Embryonic facial prominence (tissue), 1 donor: ENCODE results near the gene HTR3E.
"Not testable (repeated sequence)": the region's sequence is repeated elsewhere in the genome, so short reads cannot be mapped to it uniquely, and the experiment has no call there.

Experiments used
- DNase-seq: peaks from one replicate; pipeline ENCODE4 v3.0.0-alpha.2; 2016; ENCODE audit errors: extremely low spot score

The HTR3E gene

DNA sequence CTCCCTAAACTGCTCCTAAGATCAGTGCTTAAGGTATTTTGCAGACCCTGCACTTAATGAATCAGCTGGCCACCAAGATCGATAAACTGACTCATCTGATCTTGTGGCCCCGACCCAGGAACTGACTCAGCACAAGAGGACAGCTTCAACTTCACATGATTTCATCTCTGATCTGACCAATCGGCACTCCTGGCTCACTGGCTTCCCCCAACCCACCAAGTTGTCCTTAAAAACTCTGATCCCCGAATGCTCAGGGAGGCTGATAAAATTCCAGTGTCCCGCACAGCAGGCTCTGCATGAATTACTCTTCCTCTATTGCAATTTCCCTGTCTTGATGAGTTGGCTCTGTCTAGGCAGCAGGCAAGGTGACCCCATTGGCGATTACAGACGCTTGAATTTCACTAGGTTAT lies 13.5 kb downstream of the HTR3E start:
- no peak for DNase-seq

DNA sequence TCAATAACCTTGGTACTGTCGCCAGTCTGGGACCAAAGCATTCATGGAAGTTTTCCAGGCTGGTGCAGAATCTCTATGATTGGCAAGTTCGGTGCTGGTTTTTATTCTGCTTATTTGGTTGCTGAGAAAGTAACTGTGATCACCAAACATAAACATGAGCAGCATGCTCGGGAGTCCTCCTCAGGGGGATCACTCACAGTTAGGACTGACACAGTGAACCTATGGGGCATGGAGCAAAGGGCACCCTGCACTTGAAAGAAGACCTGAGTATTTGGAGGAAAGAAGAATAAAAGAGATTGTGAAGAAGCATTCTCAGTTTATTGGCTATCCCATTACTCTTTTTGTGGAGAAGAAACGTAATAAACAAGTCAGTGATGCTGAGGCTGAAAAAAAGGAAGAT lies 19.2 kb downstream of the HTR3E start:
- DNase-seq = no peak

DNA sequence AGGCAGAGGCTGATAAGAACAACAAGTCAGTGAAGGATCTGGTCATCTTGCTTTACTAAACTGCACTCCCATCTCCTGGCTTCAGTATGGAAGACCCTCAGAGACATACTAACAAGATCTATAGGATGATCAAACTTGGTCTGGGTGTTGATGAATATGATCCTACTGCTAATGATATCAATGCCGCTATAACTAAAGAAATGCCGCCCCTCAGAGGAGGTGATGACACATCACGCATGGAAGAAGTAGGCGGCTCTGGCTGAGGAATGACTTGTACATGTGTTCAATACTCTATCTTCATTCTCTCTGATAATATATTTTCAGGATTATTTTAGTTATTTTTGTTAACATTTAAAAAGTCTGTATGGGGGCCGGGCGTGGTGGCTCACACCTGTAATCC lies 20.8 kb downstream of the HTR3E start:
- no peak for DNase-seq

DNA sequence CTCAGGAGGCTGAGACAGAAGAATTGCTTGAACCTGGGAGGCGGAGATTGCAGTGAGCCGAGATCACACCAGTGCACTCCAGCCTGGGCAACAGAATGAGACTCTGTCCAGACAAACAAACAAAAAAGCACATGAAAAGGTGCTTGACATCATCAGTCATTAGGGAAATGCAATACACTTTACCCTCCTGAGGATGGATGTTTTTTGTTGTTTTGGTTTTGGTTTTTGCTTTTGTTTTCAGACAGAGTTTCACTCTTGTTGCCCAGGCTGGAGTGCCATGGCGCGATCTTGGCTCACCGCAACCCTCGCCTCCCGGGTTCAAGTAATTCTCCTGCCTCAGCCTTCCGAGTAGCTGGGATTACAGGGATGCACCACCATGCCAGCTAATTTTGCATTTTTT lies 24.2 kb downstream of the HTR3E start:
- not testable (repeated sequence) for DNase-seq

DNA sequence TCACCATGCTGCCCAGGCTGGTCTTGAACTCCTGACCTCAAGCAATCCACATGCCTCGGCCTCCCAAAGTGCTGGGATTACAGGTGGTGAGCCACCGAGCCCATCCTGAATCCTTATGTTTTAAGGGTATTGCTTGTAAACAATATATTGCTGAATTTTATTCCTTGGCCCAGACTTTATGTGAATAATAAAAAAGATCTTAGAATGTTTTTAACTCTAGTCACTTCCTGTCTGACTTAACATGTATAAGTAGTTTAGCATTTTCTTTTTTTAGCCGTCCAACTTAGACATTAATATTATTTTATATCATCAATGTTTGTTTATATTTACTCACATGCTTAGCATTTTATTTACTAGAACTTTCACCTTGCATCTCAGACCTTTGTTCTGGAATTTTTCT lies 29.1 kb downstream of the HTR3E start:
- no peak for DNase-seq

- DNase-seq = no peak
Measured at GRCh38 chr3:184129012-184129411, 32.1 kb downstream of the HTR3E start.

DNA sequence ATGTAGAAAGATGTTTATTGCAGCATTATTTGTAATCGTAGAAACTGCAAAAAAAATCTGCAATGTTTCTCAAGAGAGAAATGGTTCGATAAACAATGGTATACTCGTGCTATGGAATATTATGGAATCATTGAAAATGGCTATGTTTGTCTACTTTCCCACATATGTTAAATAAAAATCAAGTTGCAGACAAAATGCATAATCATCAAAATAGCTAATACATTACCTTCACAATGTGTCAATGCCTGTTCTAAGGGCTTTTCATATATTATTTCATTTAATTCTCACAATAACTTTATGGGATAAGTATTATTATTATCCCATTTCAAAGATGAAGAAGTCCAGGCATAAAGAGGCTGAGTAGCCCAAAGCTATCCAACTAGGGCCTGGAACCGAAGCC lies 36.1 kb downstream of the HTR3E start:
- no peak for DNase-seq

DNA sequence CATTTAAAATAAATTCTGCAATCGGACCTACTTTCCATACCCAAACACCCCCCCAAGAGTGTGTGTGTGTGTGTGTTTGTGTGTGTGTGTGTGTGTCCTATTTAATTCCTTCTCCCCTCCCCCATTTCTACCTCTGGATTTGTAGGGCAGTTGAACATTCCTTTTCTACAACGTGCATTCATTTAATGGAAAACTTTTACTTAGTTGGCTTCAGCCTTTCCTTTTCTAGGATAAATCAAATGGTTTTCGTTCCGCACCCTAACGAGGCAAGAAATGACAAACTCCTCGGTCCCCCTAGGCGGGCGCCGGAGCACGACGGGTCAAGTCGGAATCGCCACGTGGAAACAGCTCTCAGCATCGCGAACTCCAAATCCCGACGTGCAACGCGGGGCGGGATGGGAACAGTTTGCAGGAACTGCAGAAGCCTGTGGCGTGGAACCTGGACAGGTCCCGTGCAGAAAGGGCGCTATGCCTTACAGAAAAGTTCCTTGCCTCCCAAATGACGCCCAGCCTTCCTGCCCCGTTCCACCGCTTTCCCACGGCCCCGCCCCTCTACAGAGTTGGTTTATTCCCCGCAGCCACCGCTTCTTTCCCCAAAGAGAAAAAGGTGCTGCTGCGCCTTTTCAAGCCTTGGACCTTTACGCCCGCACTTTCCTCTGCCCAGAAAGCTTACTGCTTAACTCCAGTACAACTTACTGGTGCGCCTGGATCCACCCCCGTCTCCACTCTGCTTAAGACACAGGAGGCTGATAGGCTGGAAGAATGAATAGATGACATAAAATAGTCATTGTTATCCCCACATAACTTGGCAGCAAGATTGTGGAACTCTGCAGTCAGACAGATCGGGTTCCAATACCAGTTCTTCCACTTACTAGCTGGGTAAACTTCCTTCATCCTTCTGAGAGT lies 37.2 kb downstream of the HTR3E start:
- DNase-seq = peak; percentile 51

DNA sequence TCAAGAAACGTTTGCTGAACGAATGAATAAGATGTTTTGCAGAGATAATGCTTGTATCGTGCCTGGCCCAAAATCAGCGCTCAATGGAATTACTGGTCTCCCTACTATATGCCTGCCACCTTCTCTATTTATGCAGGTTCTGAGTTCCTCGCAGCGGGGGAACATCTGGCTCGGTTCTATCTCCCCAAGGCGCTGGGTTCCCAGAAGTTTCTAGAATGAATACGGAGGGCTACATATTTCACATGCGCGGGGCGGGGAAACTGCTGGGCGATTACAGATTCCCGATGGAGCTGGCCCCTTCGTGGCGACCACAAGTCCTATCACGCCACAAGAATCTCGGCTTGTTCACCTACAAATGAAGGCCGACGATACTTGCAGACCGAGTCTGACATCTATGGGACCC lies 37.9 kb downstream of the HTR3E start:
- DNase-seq = no peak

- DNase-seq = peak; percentile 87
Measured at GRCh38 chr3:184135149-184135910, 38.5 kb downstream of the HTR3E start, which contains the start of gene EIF2B5. Gene EIF2B5, plus strand, starts transcription at chr3:184135358. Its CDS starts 28 bp downstream, at chr3:184135386.

DNA sequence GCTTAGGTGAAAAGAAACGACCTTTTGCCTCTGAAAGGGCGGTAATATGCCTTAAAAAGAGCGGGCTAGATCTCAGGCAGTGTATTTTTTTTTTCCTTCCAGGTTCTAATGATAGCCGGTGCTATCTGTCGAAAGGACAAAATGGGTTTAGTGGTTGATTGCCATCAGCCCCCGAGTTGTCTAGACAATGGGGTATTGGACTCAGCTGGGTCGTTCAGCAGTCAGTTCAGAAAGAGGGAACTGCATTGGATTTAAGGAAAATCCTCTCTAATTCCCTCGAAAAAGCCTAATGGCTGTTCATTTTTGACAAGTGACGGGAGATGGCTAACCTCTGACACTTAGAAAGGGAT lies 39.0 kb downstream of the HTR3E start:
- DNase-seq = no peak

DNA sequence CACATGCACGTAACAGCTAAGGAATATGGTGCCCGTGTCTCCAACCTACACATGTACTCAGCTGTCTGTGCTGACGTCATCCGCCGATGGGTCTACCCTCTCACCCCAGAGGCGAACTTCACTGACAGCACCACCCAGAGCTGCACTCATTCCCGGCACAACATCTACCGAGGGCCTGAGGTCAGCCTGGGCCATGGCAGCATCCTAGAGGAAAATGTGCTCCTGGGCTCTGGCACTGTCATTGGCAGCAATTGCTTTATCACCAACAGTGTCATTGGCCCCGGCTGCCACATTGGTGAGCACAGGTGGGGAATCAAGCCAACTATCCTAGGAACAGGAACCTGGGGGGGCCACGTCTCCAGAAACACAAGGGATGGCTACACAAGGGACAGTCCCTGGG lies 43.6 kb downstream of the HTR3E start:
- DNase-seq = no peak

DNA sequence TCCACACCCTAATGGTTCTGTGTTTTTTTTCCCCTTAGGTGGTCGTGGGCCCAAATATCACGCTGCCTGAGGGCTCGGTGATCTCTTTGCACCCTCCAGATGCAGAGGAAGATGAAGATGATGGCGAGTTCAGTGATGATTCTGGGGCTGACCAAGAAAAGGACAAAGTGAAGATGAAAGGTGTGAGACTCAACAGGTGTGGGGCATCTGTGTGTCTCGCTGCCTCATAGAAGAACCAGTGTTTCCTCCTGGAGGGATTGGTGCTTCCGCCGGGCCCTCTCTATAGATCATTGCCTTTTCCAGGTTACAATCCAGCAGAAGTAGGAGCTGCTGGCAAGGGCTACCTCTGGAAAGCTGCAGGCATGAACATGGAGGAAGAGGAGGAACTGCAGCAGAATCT lies 45.3 kb downstream of the HTR3E start:
- DNase-seq = no peak

DNA sequence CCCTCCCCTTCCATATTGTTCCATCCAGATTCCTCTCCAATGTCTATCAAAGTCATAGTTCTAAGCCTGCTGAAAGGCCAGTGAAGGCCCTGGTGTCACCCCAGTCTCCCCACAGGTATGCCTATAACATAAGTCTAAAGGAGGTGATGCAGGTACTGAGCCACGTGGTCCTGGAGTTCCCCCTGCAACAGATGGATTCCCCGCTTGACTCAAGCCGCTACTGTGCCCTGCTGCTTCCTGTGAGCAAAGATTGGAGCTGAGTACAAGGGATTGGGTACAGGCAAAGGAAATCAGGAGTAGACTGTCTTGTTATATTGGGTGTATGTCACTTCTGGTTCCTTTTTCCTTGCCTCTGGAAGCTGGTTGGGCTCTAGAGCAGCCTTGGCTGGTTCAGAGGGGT lies 46.5 kb downstream of the HTR3E start:
- DNase-seq = no peak

DNA sequence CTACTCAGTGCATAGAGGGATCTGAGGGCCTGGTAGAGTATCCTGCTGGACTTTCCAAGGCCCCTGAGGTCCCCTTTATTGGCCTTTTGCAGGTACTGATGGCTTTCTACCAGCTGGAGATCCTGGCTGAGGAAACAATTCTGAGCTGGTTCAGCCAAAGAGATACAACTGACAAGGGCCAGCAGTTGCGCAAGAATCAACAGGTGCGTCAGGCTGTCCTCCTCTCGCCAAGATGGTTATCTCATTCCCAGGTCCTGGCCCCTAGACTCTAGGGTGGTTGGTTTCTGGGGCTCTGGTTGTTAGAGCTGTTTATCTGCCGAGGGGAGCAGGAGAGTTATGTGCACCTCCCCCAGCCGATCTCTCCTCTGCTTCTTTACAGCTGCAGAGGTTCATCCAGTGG lies 47.6 kb downstream of the HTR3E start:
- DNase-seq = no peak

GRCh38 chr3:184145111-184145524 lies 48.3 kb downstream of the HTR3E start:
- DNase-seq = no peak

- no peak for DNase-seq
Measured at GRCh38 chr3:184145751-184146270, 48.9 kb downstream of the HTR3E start.

- no peak for DNase-seq
Measured at GRCh38 chr3:184148076-184148475, 51.2 kb downstream of the HTR3E start.

- DNase-seq = no peak
Measured at GRCh38 chr3:184149123-184149522, 52.3 kb downstream of the HTR3E start.

GRCh38 chr3:184149770-184150169 lies 52.9 kb downstream of the HTR3E start:
- DNase-seq = not testable (repeated sequence)

DNA sequence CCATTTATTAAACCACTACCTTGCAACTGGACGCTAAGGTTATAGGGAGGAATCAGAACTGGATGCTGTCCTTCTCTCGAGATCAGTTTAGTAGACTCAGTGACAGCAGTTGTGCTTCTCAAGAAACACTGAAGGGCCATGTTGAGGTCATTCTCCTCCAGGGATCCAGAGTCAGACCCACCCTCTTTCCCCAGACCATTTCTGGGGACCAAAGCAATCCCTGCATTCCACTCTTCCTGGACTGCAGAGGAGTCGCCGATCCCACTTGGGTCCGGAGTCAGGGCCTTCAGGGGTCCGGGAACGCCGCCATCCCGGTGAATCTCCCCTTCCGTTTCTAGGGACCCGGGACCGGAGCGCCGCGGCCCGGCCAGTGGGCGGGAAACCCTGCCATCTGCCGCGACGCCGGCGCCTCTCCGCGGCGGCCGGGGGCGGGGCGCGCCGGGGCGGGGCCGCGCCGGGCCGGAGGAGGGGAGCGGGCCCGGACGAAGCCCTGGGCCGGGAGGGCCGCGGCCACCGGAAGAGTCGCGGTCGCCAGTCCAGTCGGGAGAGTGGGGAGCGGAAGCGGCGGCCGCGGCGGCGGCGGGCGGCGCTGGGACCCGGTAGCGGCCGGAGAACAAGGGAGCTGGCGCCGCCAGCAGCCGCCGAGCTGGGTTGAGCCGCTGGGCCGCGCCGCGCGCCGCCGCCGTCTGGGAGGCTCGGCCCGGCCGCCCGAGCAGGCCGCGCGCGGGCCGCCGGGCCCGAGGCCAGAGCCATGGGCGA lies 58.2 kb downstream of the HTR3E start, which contains the start of gene DVL3:
Gene DVL3 (plus strand): TSS at position 493 of the 759 bp plus-strand sequence. CDS start 259 bp downstream, at position 752.
- DNase-seq = no peak
